ENCODE data around the gene LAMA5.

Gene LAMA5

GRCh38 chr20:62381202-62381797 lies 14.2 kb upstream of the LAMA5 start:
- no peak for TF ChIP-seq EZH2 (IDR thresholded peaks at IDR 0.05; ENCODE audit: borderline replicate concordance, low read depth, low read length, severe bottlenecking)
- TF ChIP-seq, protein P1, sequence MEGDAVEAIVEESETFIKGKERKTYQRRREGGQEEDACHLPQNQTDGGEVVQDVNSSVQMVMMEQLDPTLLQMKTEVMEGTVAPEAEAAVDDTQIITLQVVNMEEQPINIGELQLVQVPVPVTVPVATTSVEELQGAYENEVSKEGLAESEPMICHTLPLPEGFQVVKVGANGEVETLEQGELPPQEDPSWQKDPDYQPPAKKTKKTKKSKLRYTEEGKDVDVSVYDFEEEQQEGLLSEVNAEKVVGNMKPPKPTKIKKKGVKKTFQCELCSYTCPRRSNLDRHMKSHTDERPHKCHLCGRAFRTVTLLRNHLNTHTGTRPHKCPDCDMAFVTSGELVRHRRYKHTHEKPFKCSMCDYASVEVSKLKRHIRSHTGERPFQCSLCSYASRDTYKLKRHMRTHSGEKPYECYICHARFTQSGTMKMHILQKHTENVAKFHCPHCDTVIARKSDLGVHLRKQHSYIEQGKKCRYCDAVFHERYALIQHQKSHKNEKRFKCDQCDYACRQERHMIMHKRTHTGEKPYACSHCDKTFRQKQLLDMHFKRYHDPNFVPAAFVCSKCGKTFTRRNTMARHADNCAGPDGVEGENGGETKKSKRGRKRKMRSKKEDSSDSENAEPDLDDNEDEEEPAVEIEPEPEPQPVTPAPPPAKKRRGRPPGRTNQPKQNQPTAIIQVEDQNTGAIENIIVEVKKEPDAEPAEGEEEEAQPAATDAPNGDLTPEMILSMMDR (IDR thresholded peaks at IDR 0.05; ENCODE audit: borderline replicate concordance, extremely low read depth, low read length, poor library complexity, severe bottlenecking) = no peak
- peaks cover 14% of the 10 kb centered on the region for H3K4me1 ChIP-seq (ENCODE audit: insufficient read depth, low read length)
- no peaks in the 10 kb centered on the region; the same call in 1 of the 2 replicates for H4K20me1 ChIP-seq (ENCODE audit: insufficient read depth, low read length)
- H3K9me3 ChIP-seq (ENCODE audit: insufficient read depth, low read length, severe bottlenecking) = no peaks in the 10 kb centered on the region
- H3K4me3 ChIP-seq (ENCODE audit: low read depth in 1 of 2, low read length in 2 of 2) = no peak overlapping the region
- H3K36me3 ChIP-seq (ENCODE audit: insufficient read depth, low read length) = peaks cover 12% of the 10 kb centered on the region
- H3K79me2 ChIP-seq (ENCODE audit: insufficient read depth, low read length) = peaks cover 25% of the 10 kb centered on the region
- no peak overlapping the region for H3K27ac ChIP-seq (ENCODE audit: low read length)
- no peak overlapping the region for H3K4me2 ChIP-seq (ENCODE audit: insufficient read depth, low read length)
- H3K27me3 ChIP-seq (ENCODE audit: insufficient read depth, low read length, poor library complexity) = no peaks in the 10 kb centered on the region
- DNase-seq (no peak), ATAC-seq (ENCODE audit: insufficient read depth, low read depth) (no peak)
- H2AFZ ChIP-seq (ENCODE audit: low read depth, low read length) = no peak overlapping the region
- H3K9ac ChIP-seq (ENCODE audit: low read depth, low read length) = no peak overlapping the region

GRCh38 chr20:62378215-62378614 lies 11.1 kb upstream of the LAMA5 start:
- DNase-seq (no peak), ATAC-seq (ENCODE audit: insufficient read depth, low read depth) (no peak)
- Histone ChIP-seq H3K4me1 (ENCODE audit: insufficient read depth, low read length) (peaks cover 2% of the 10 kb centered on the region; the same call in 1 of the 2 replicates), H3K4me2 (ENCODE audit: insufficient read depth, low read length) (no peak overlapping the region), H3K4me3 (ENCODE audit: low read depth in 1 of 2, low read length in 2 of 2) (no peak overlapping the region), H3K9ac (ENCODE audit: low read depth, low read length) (no peak overlapping the region), H3K27ac (ENCODE audit: low read length) (no peak overlapping the region), H2AFZ (ENCODE audit: low read depth, low read length) (no peak overlapping the region), H3K36me3 (ENCODE audit: insufficient read depth, low read length) (peaks cover 11% of the 10 kb centered on the region), H3K27me3 (ENCODE audit: insufficient read depth, low read length, poor library complexity) (no peaks in the 10 kb centered on the region), H3K9me3 (ENCODE audit: insufficient read depth, low read length, severe bottlenecking) (no peaks in the 10 kb centered on the region), H3K79me2 (ENCODE audit: insufficient read depth, low read length) (no peaks in the 10 kb centered on the region), H4K20me1 (ENCODE audit: insufficient read depth, low read length) (peaks cover 4% of the 10 kb centered on the region; the same call in 1 of the 2 replicates)
- TF ChIP-seq, protein P1 (IDR thresholded peaks at IDR 0.05; ENCODE audit: borderline replicate concordance, extremely low read depth, low read length, poor library complexity, severe bottlenecking) = no peak
- TF ChIP-seq EZH2 (IDR thresholded peaks at IDR 0.05; ENCODE audit: borderline replicate concordance, low read depth, low read length, severe bottlenecking) = no peak

DNA sequence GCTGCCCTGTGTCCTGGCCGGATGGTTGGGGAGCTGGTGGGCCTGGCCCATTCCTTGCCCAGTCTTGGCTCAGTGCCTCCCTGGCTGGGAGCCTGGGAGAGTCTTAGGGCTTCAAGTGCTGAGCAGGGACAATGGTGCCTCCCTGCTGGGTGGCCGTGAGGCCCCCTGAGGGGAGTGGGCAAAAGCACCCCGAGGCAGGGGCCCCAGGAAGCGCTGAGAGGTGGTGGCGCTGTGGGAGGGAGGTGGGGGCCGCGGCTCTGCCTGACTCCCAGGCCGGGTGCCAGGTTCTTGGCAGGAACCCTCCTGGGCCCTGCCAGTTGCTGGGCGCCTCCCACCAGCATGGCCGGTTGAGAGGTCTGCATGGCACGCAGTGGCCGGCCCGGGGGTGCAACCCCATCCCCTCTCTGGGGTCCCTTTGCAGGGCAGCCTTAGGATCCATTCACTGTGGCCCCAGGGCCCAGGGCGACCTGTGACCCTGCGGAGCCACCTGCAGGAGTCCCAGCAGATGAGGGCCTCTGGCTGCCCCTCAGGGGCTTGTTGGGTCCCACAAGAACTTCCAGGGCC lies 10.6 kb upstream of the LAMA5 start:
- ATAC-seq (ENCODE audit: insufficient read depth, low read depth) = no peak
- no peak overlapping the region for H3K9ac ChIP-seq (ENCODE audit: low read depth, low read length)
- H4K20me1 ChIP-seq (ENCODE audit: insufficient read depth, low read length) = 0 out of 2 replicates have a peak, but pooled peaks cover 4% of the 10 kb centered on the region
- TF ChIP-seq, protein P1 (IDR thresholded peaks at IDR 0.05; ENCODE audit: borderline replicate concordance, extremely low read depth, low read length, poor library complexity, severe bottlenecking) = no peak
- TF ChIP-seq EZH2 (IDR thresholded peaks at IDR 0.05; ENCODE audit: borderline replicate concordance, low read depth, low read length, severe bottlenecking) = no peak
- no peak overlapping the region for H2AFZ ChIP-seq (ENCODE audit: low read depth, low read length)
- no peaks in the 10 kb centered on the region for H3K79me2 ChIP-seq (ENCODE audit: insufficient read depth, low read length)
- H3K9me3 ChIP-seq (ENCODE audit: insufficient read depth, low read length, severe bottlenecking) = no peaks in the 10 kb centered on the region
- no peak for DNase-seq
- peaks cover 11% of the 10 kb centered on the region for H3K36me3 ChIP-seq (ENCODE audit: insufficient read depth, low read length)
- no peak overlapping the region for H3K4me2 ChIP-seq (ENCODE audit: insufficient read depth, low read length)
- no peak overlapping the region for H3K27ac ChIP-seq (ENCODE audit: low read length)
- H3K27me3 ChIP-seq (ENCODE audit: insufficient read depth, low read length, poor library complexity) = no peaks in the 10 kb centered on the region
- no peak overlapping the region for H3K4me3 ChIP-seq (ENCODE audit: low read depth in 1 of 2, low read length in 2 of 2)
- no peaks in the 10 kb centered on the region for H3K4me1 ChIP-seq (ENCODE audit: insufficient read depth, low read length)
